Measurements from ENCODE around the gene TBC1D5.
"Not testable (repeated sequence)": the region's sequence is repeated elsewhere in the genome, so short reads cannot be mapped to it uniquely, and the experiment has no call there.

TBC1D5 gene

GRCh38 chr3:17742102-17742879, at the start of gene TBC1D5:
TSS of gene TBC1D5 (minus strand) at chr3:17742631. CDS start at chr3:17508570, 234,061 bp downstream.
- H3K4me1 ChIP-seq (ENCODE audit: insufficient read depth, low read length) = peaks cover 28% of the 10 kb centered on the region
- H3K9ac ChIP-seq (ENCODE audit: low read length) = peak within 1 kb of the TSS; percentile 64
- H3K27ac ChIP-seq (ENCODE audit: low read depth, low read length) = peak within 1 kb of the TSS; percentile 91
- H3K36me3 ChIP-seq (ENCODE audit: insufficient read depth, low read length) = no peaks in the 10 kb centered on the region
- no peaks in the 10 kb centered on the region for H3K9me3 ChIP-seq (ENCODE audit: low read length)
- H3K4me3 ChIP-seq (ENCODE audit: low read depth in 1 of 2, low read length in 2 of 2) = peak within 1 kb of the TSS; percentile 59 to 88
- H3K27me3 ChIP-seq (ENCODE audit: control insufficient read depth in 1 of 2, insufficient read depth in 2 of 2, low read length in 2 of 2) = no peaks in the 10 kb centered on the region

GRCh38 chr3:17783426-17783825, 41.0 kb upstream of the TBC1D5 start:
- Histone ChIP-seq H3K4me1 (ENCODE audit: insufficient read depth, low read length) (no peaks in the 10 kb centered on the region), H3K4me3 (ENCODE audit: low read depth in 1 of 2, low read length in 2 of 2) (no peak overlapping the region), H3K9ac (ENCODE audit: low read length) (no peak overlapping the region), H3K9me3 (ENCODE audit: low read length) (no peaks in the 10 kb centered on the region), H3K27ac (ENCODE audit: low read depth, low read length) (no peak overlapping the region), H3K27me3 (ENCODE audit: control insufficient read depth in 1 of 2, insufficient read depth in 2 of 2, low read length in 2 of 2) (no peaks in the 10 kb centered on the region), H3K36me3 (ENCODE audit: insufficient read depth, low read length) (no peaks in the 10 kb centered on the region)

GRCh38 chr3:17782751-17783150, 40.3 kb upstream of the TBC1D5 start:
- Histone ChIP-seq H3K27ac (ENCODE audit: low read depth, low read length) (no peak overlapping the region), H3K4me1 (ENCODE audit: insufficient read depth, low read length) (no peaks in the 10 kb centered on the region), H3K9ac (ENCODE audit: low read length) (no peak overlapping the region), H3K27me3 (ENCODE audit: control insufficient read depth in 1 of 2, insufficient read depth in 2 of 2, low read length in 2 of 2) (no peaks in the 10 kb centered on the region), H3K4me3 (ENCODE audit: low read depth in 1 of 2, low read length in 2 of 2) (no peak overlapping the region), H3K36me3 (ENCODE audit: insufficient read depth, low read length) (no peaks in the 10 kb centered on the region), H3K9me3 (ENCODE audit: low read length) (no peaks in the 10 kb centered on the region)

GRCh38 chr3:17780369-17780768, 37.9 kb upstream of the TBC1D5 start:
- H3K9ac ChIP-seq (ENCODE audit: low read length); H3K27me3 ChIP-seq (ENCODE audit: control insufficient read depth in 1 of 2, insufficient read depth in 2 of 2, low read length in 2 of 2); H3K27ac ChIP-seq (ENCODE audit: low read depth, low read length); H3K4me1 ChIP-seq (ENCODE audit: insufficient read depth, low read length); H3K4me3 ChIP-seq (ENCODE audit: low read depth in 1 of 2, low read length in 2 of 2); H3K9me3 ChIP-seq (ENCODE audit: low read length); H3K36me3 ChIP-seq (ENCODE audit: insufficient read depth, low read length): not testable (repeated sequence)

- not testable (repeated sequence) for H3K36me3 ChIP-seq (ENCODE audit: insufficient read depth, low read length); H3K27me3 ChIP-seq (ENCODE audit: control insufficient read depth in 1 of 2, insufficient read depth in 2 of 2, low read length in 2 of 2)
Measured at GRCh38 chr3:17779304-17780250, 37.1 kb upstream of the TBC1D5 start.

GRCh38 chr3:17777326-17777725, 34.9 kb upstream of the TBC1D5 start:
- not testable (repeated sequence) for H3K27ac ChIP-seq (ENCODE audit: low read depth, low read length); H3K36me3 ChIP-seq (ENCODE audit: insufficient read depth, low read length); H3K4me1 ChIP-seq (ENCODE audit: insufficient read depth, low read length); H3K9me3 ChIP-seq (ENCODE audit: low read length); H3K9ac ChIP-seq (ENCODE audit: low read length); H3K4me3 ChIP-seq (ENCODE audit: low read depth in 1 of 2, low read length in 2 of 2); H3K27me3 ChIP-seq (ENCODE audit: control insufficient read depth in 1 of 2, insufficient read depth in 2 of 2, low read length in 2 of 2)

More at GRCh38 chr3:17779304-17780250, 37.1 kb upstream of the TBC1D5 start:
- H3K4me1 ChIP-seq (ENCODE audit: insufficient read depth, low read length); H3K9ac ChIP-seq (ENCODE audit: low read length); H3K27ac ChIP-seq (ENCODE audit: low read depth, low read length); H3K4me3 ChIP-seq (ENCODE audit: low read depth in 1 of 2, low read length in 2 of 2); H3K9me3 ChIP-seq (ENCODE audit: low read length): not testable (repeated sequence)

- H3K27ac ChIP-seq (ENCODE audit: low read depth, low read length) = no peak overlapping the region
- H3K9me3 ChIP-seq (ENCODE audit: low read length) = no peaks in the 10 kb centered on the region
- no peaks in the 10 kb centered on the region for H3K36me3 ChIP-seq (ENCODE audit: insufficient read depth, low read length)
- no peak overlapping the region for H3K4me3 ChIP-seq (ENCODE audit: low read depth in 1 of 2, low read length in 2 of 2)
- no peaks in the 10 kb centered on the region for H3K4me1 ChIP-seq (ENCODE audit: insufficient read depth, low read length)
- H3K27me3 ChIP-seq (ENCODE audit: control insufficient read depth in 1 of 2, insufficient read depth in 2 of 2, low read length in 2 of 2) = no peaks in the 10 kb centered on the region
- no peak overlapping the region for H3K9ac ChIP-seq (ENCODE audit: low read length)
Measured at GRCh38 chr3:17775073-17775472, 32.6 kb upstream of the TBC1D5 start.

GRCh38 chr3:17774180-17774910, 31.9 kb upstream of the TBC1D5 start:
- not testable (repeated sequence) for H3K36me3 ChIP-seq (ENCODE audit: insufficient read depth, low read length); H3K27me3 ChIP-seq (ENCODE audit: control insufficient read depth in 1 of 2, insufficient read depth in 2 of 2, low read length in 2 of 2); H3K9me3 ChIP-seq (ENCODE audit: low read length); H3K27ac ChIP-seq (ENCODE audit: low read depth, low read length); H3K4me3 ChIP-seq (ENCODE audit: low read depth in 1 of 2, low read length in 2 of 2); H3K4me1 ChIP-seq (ENCODE audit: insufficient read depth, low read length); H3K9ac ChIP-seq (ENCODE audit: low read length)

- Histone ChIP-seq H3K4me1 (ENCODE audit: insufficient read depth, low read length) (no peaks in the 10 kb centered on the region), H3K36me3 (ENCODE audit: insufficient read depth, low read length) (no peaks in the 10 kb centered on the region), H3K9ac (ENCODE audit: low read length) (no peak overlapping the region), H3K9me3 (ENCODE audit: low read length) (no peaks in the 10 kb centered on the region), H3K27me3 (ENCODE audit: control insufficient read depth in 1 of 2, insufficient read depth in 2 of 2, low read length in 2 of 2) (no peaks in the 10 kb centered on the region), H3K27ac (ENCODE audit: low read depth, low read length) (no peak overlapping the region), H3K4me3 (ENCODE audit: low read depth in 1 of 2, low read length in 2 of 2) (no peak overlapping the region)
Measured at GRCh38 chr3:17772556-17772955, 30.1 kb upstream of the TBC1D5 start.

GRCh38 chr3:17771177-17772017, 29.0 kb upstream of the TBC1D5 start:
- Histone ChIP-seq H3K4me3 (ENCODE audit: low read depth in 1 of 2, low read length in 2 of 2) (no peak overlapping the region), H3K27ac (ENCODE audit: low read depth, low read length) (no peak overlapping the region), H3K27me3 (ENCODE audit: control insufficient read depth in 1 of 2, insufficient read depth in 2 of 2, low read length in 2 of 2) (no peaks in the 10 kb centered on the region), H3K9ac (ENCODE audit: low read length) (no peak overlapping the region), H3K9me3 (ENCODE audit: low read length) (no peaks in the 10 kb centered on the region), H3K36me3 (ENCODE audit: insufficient read depth, low read length) (no peaks in the 10 kb centered on the region), H3K4me1 (ENCODE audit: insufficient read depth, low read length) (no peaks in the 10 kb centered on the region)

All from muscle layer of colon (tissue), 2 donors.